GM18498 (cell line): ENCODE data around the gene PCSK4.
"Not testable (repeated sequence)": the region's sequence is repeated elsewhere in the genome, so short reads cannot be mapped to it uniquely, and the experiment has no call there.

Experiments used
- ATAC-seq: cut with Tn5 transposase; IDR thresholded peaks from one replicate; pipeline ENCODE4 v1.9.1; 2021; ENCODE audit warnings: mild to moderate bottlenecking, moderate library complexity; ENCODE audit not compliant: unreplicated experiment

Gene PCSK4

DNA sequence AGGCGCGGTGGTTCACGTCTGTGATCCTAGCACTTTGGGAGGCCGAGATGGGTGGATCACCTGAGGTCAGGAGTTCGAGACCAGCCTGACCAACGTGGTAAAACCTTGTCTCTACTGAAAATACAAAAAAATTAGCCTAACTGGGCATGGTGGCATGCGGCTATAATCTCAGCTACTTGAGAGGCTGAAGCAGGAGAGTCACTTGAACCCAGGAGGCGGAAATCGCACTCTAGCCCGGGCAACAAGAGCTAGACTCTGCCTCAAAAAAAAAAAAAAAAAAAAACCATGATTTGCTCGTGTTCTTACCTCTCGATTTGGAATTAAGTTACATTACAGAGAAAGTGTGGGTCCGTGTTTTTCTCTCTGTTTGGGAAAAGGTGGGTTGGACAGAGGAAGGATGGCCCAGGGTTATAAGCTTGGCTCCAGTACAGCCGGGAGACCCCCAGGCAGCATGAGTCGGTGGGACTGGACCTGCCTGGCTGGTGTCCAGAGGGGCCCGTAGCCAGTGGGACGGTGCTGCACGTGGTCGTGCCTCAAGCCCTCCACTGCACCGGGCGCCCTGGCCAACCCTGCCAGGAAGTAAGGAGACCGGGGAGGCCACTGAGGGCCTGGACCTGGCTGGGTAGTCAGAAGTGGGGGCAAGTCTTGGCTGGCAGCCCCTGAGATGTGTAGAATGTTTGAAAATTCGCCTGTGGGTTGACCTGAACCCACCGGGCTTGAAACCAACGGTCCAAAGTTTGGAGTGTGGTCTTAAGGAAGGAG, 48.3 kb downstream of the PCSK4 start:
- ATAC-seq: no peak

- ATAC-seq: no peak
These were observed 49.1 kb downstream of the PCSK4 start for GRCh38 chr19:1441022-1441426.

DNA sequence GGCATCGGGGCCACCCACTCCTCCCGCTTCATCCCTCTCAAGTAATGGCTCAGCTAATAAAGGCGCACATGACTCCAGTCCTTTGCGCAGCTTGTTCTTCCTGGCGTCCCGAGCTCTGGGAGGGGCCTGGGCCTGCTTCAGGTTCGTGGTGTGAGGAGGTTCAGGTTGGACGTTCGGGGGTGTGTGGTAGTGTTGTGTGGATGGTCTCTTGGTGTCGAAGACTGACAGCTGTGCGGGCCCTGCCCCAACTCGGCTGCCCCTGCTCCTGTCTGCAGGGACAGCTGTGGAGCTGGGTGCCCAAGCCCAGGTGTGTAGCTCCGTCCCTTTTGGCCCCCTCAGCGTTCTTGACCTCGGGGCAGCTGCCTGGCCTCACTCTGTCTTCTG, 49.7 kb downstream of the PCSK4 start:
- ATAC-seq: no peak

DNA sequence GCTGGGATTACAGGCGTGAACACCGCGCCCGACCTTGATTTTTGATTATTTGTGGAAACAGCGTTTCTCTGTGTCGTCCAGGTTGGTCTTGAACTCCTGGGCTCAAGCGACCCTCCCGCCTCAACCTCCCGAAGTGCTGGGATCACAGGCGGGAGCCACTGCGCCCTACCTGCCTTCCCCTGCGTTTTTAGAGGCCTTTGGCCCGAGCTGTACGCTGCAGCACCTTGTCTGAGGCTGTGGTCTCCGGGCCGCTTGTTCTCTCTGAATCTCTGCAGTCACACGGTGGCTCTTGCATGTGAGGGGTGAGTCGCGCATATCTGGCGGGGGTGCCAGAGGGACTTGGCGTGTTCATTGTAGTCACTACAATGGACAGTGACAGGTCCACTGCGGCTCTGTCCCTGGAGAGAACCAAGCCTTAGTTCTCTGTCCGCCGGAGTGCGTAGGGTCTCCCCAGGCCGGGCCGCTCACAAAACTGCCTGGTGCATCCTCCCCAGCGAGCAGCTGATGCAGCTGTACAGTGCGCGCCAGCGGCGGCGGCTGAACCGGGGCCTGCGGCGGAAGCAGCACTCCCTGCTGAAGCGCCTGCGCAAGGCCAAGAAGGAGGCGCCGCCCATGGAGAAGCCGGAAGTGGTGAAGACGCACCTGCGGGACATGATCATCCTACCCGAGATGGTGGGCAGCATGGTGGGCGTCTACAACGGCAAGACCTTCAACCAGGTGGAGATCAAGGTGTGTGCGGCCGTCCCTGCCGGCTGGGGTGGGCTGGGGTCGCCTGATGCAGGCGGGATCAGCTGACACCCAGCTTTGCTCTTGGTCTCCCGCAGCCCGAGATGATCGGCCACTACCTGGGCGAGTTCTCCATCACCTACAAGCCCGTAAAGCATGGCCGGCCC, 50.4 kb downstream of the PCSK4 start:
- ATAC-seq: not testable (repeated sequence)

DNA sequence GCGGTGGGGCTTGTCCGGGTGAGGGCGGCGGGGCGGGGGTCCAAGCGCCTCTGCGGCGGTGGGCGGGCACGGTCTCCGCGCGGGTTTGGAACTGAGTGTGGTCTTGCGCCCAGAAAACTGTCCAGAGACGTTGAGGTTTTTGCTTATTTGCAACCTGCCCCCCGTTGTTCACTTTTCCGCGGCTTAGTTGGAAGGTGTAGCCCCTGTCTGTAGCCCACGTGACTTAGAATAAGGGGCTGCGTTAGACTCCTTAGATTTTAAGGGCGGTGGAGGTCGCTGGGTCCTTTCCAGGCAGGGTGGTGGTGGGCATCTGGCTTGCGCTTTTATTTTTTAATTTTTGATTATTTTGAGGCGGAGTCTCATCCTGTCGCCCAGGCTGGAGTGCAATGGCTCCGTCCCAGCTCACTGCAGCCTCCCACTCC, 51.2 kb downstream of the PCSK4 start:
- ATAC-seq: no peak

- peak; percentile 84 for ATAC-seq
These were observed 51.9 kb downstream of the PCSK4 start, which contains the start of gene RPS15 for GRCh38 chr19:1438035-1438932. RPS15 (plus strand) TSS chr19:1438396; CDS start chr19:1438426, 30 bp downstream.

- ATAC-seq: no peak
These were observed 52.5 kb downstream of the PCSK4 start for GRCh38 chr19:1437609-1438008.

DNA sequence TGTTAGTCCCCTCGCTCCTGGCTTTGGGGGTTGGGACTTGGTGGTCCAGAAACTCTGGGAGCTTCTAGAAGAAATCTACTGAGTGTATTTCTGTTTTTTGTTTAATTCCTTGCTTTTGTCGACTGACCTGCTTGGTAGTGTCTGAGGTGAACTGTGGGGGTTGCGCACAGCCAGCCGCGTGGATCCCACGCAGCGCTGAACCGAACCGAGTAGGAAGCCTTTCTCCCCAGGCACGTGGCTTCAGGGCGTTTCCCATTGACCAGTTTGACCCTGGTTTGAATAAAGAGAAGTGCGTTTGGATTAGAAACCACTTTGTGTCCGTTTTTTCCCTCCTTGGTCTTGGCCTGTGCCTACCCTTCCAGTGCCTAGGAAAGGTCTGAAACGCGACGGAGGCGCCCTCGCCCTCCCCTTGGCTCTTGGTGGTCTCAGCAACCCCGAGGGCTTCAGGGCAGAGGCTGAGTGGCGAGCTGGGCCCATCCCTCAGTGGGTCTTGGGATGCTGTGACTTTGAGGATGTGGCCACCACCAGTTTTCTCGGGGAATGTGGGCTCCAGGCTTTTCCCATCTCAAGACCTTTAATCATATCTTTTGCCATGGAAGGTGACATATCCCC, 54.7 kb downstream of the PCSK4 start:
- no peak for ATAC-seq

DNA sequence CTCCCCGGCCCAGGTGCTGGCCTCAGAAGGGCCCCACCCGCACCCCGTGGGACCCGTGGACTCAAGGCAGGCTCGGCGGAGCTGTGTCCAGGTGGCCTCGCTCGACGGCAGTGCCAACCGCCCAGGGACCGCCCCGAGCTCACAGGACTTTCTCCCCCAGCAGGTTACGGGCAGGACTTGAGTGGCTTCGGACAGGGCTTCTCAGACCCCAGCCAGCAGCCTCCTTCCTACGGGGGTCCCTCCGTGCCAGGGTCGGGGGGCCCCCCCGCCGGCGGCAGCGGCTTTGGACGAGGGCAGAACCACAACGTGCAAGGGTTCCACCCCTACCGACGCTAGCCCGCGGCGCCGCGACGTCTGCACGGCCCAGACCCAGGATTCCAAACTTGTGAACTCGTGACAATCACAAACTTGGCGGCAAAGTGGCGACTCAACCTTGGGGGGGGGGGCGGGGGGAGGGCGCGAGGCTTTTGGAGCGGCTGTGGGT, 55.5 kb downstream of the PCSK4 start:
- no peak for ATAC-seq

DNA sequence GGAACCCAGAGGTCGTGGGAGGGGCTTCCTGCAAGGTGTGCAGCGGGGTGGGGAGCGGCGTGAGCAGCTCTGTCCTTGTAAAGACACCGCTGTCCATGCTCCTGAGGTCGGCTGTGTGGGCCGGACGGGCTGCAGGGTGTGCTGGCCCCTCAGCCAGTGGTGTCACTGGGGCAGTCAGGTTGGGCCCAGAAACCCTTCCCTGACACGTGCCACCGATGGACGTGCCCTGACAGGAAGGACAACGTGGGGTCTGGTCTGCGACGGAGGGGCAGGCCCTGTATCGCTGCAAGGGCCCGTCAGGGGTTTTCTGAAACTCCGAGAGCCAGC, 56.1 kb downstream of the PCSK4 start:
- ATAC-seq: no peak

- ATAC-seq: no peak
These were observed 56.8 kb downstream of the PCSK4 start for GRCh38 chr19:1433119-1434039.

DNA sequence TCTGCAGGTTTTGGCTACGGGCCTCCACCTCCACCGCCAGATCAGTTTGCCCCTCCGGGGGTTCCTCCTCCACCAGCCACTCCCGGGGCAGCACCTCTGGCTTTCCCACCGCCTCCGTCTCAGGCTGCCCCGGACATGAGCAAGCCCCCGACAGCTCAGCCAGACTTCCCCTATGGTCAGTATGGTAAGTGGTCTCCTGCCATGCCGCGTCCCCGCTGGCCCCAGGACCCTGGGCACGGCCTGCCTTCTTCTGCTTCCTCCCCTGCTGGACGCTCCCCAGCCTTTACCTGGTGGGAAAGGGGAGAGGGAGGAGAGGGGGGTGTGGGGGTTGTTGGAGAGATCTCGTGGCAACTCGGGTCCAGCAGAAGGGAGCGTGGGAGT, 57.7 kb downstream of the PCSK4 start:
- no peak for ATAC-seq

DNA sequence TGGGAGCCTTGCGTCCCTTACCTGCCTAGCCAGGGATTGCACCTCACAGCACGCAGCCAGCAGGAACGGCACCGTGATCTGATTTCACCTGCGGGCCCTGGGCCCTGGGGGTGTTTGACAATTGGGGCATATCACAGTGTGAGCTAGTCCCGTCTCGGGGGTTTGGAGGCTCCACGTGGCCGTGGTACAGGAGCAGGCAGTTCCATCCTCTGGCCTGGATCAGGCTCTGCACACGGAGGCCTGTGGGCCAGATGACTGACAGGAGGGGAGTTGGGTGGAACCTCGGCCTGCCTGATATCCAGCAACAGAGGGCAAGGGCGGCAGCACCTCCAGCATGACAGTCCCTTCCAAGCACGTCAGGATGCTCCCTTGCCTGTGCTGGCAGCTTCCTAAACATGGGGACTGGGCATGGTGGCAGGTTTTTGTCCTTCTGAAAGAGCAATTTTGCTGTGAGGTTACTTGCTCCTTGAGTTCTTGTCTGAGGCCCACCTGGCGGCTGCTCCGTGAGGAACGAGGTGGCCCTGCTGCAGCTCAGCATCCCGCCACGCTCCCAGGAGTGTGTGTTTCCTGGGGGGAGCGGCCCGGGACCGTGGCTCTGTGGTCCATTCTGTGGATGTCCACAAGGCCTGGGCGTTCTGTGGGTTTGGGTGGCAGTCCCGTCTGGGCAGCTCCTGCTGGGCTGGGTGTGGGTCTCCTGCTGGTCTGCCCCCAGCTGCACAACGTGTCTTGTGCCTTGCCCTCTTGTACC, 58.2 kb downstream of the PCSK4 start:
- ATAC-seq: no peak
